Upper lobe of left lung (tissue), 6 donors: ENCODE measurements around the gene ABCC8. TPM values are rescaled to one million over a fixed set of nuclear protein-coding genes. Genes with fewer than 3 reads are reported as not detected.

ENCODE experiments used
- ATAC-seq, 2 donors: fragments of 200-7000 bp; cut with Tn5 transposase; one replicate each; pipeline ENCODE4 v1.9.1; 2022; ENCODE audit warnings: mild to moderate bottlenecking in 2 of 2, moderate library complexity in 2 of 2; ENCODE audit not compliant: low FRiP score in 2 of 2
- DNase-seq, 2 donors: peaks; one replicate each; pipeline ENCODE4 v3.0.0-alpha.2; 2019 to 2020
- H3K27ac ChIP-seq, 4 donors: fragments of 200-600 bp; sonication (generic); one replicate each; pipeline ENCODE4 v1.5.1; 2016 to 2019
- H3K27me3 ChIP-seq, 4 donors: fragments of 200-600 bp; sonication (generic); one replicate each; pipeline ENCODE4 v1.5.1; 2017 to 2019
- H3K36me3 ChIP-seq, 4 donors: fragments of 200-600 bp; sonication (generic); one replicate each; pipeline ENCODE4 v1.5.1; 2016 to 2019
- H3K4me1 ChIP-seq, 4 donors: fragments of 200-600 bp; sonication (generic); one replicate each; pipeline ENCODE4 v1.5.1; 2018 to 2019
- H3K4me3 ChIP-seq, 4 donors: fragments of 200-600 bp; sonication (generic); one replicate each; pipeline ENCODE4 v1.5.1; 2017 to 2019; ENCODE audit warnings: mild to moderate bottlenecking in 2 of 4, moderate library complexity in 1 of 4
- H3K9me3 ChIP-seq, 4 donors: fragments of 200-600 bp; sonication (generic); one replicate each; pipeline ENCODE4 v1.5.1; 2018 to 2019
- CTCF ChIP-seq, 6 experiments: fragments of 450-650 bp in 4 of 6; fragments of 200-600 bp in 2 of 6; sonication (generic) in 2 of 6; IDR thresholded peaks; one replicate each; pipeline ENCODE4 v1.5.1; 2016 to 2019; ENCODE audit warnings: antibody characterized with exemption in 6 of 6
- EP300 ChIP-seq, 4 donors: sonication (generic); formaldehyde crosslinking; IDR thresholded peaks; one replicate each; pipeline ENCODE4 v1.5.1; 2017; ENCODE audit warnings: antibody characterized with exemption in 4 of 4, control low read depth in 2 of 4
- POLR2A ChIP-seq, 4 donors: fragments of 450-650 bp; IDR thresholded peaks; one replicate each; pipeline ENCODE4 v1.5.1; 2016 to 2017; ENCODE audit warnings: antibody characterized with exemption in 4 of 4, mild to moderate bottlenecking in 2 of 4
- POLR2AphosphoS5 ChIP-seq, 2 donors: sonication (generic); formaldehyde crosslinking; IDR thresholded peaks; one replicate each; pipeline ENCODE4 v1.5.1; 2017; ENCODE audit warnings: antibody characterized with exemption in 2 of 2
- WGBS, 2 donors: methylation state at CpG; one replicate each; pipeline ENCODE4 v1.1.5; 2017 to 2018; 5-methylcytosine and 5-hydroxymethylcytosine counted together
- total RNA-seq, 6 donors: library from RNA; depleted of rRNA in 4 of 6; stranded (reverse); fragments of >200 nt in 4 of 6; gene quantifications; one replicate each; pipeline versions ENCODE4 v1.1.0 to v1.2.1, GENCODE V29; 2016 to 2021
- donor health status: DM: no; HTN: no; CAD: no; lungs with moderate emphysema.
- donor health status: DM: no; HTN: yes; CAD: no; lungs with severe emphysema.

Gene ABCC8
- total RNA-seq, 6 donors from 2014 or later: 1.7 to 62.7 (median 12.5) TPM

GRCh38 chr11:17343907-17344306 is 132.7 kb downstream of the ABCC8 start:
- Histone ChIP-seq H3K27ac (no peak overlapping the region), H3K27me3 (no peaks in the 10 kb centered on the region), H3K9me3 (no peaks in the 10 kb centered on the region), H3K4me3 (no peak overlapping the region), H3K4me1 (no peaks in the 10 kb centered on the region), H3K36me3 (no peaks in the 10 kb centered on the region)
- peak in 1 of 2 donors; percentile 67 for ATAC-seq
- WGBS, 2 donors: 96 to 100% methylated on average over 1 of the region's 1 CpG
- TF ChIP-seq EP300 (IDR thresholded peaks at IDR 0.05): no peak
- no peak for TF ChIP-seq POLR2A (IDR thresholded peaks at IDR 0.05)
- no peak for TF ChIP-seq POLR2AphosphoS5 (IDR thresholded peaks at IDR 0.05)
- TF ChIP-seq CTCF (IDR thresholded peaks at IDR 0.05): no peak
- no peak for DNase-seq

- H3K9me3 ChIP-seq: no peaks in the 10 kb centered on the region
- H3K4me3 ChIP-seq: no peak overlapping the region
- H3K4me1 ChIP-seq: no peaks in the 10 kb centered on the region
- TF ChIP-seq POLR2AphosphoS5 (IDR thresholded peaks at IDR 0.05) (no peak), POLR2A (IDR thresholded peaks at IDR 0.05) (no peak), CTCF (IDR thresholded peaks at IDR 0.05) (no peak), EP300 (IDR thresholded peaks at IDR 0.05) (no peak)
- WGBS, 2 donors: 96 to 100% methylated on average over 2 of the region's 2 CpGs
- H3K36me3 ChIP-seq: no peaks in the 10 kb centered on the region
- DNase-seq: no peak
- ATAC-seq: no peak
- no peaks in the 10 kb centered on the region for H3K27me3 ChIP-seq
- H3K27ac ChIP-seq: no peak overlapping the region
Observed at GRCh38 chr11:17343257-17343656, 133.4 kb downstream of the ABCC8 start.

Other genes starting within 250 kb of the ABCC8 start
- 100 to 1,000 TPM in 1 of 6 donors, 10 to 100 TPM in 5; 24.0 to 167 (median 42.5) TPM for gene NUCB2, start 200.1 kb downstream of the ABCC8 start, total RNA-seq
- 1 to 10 TPM; 3.6 to 7.6 (median 4.5) TPM for gene NCR3LG1, start 125.0 kb downstream of the ABCC8 start, total RNA-seq
- 1 to 10 TPM; 2.6 to 9.5 (median 5.7) TPM for gene KCNJ11, start 88.2 kb downstream of the ABCC8 start, total RNA-seq
- 1 to 10 TPM in 2 of 6 donors, under 1 TPM in 1, not detected in 3; 0.20 to 2.5 (median 1.2) TPM for gene USH1C, start 67.6 kb upstream of the ABCC8 start, total RNA-seq
- gene OTOG, start 70.4 kb upstream of the ABCC8 start, total RNA-seq: not detected
- not detected for gene MYOD1, start 242.7 kb upstream of the ABCC8 start, total RNA-seq